ENCODE data around the gene TSKU.

DNA sequence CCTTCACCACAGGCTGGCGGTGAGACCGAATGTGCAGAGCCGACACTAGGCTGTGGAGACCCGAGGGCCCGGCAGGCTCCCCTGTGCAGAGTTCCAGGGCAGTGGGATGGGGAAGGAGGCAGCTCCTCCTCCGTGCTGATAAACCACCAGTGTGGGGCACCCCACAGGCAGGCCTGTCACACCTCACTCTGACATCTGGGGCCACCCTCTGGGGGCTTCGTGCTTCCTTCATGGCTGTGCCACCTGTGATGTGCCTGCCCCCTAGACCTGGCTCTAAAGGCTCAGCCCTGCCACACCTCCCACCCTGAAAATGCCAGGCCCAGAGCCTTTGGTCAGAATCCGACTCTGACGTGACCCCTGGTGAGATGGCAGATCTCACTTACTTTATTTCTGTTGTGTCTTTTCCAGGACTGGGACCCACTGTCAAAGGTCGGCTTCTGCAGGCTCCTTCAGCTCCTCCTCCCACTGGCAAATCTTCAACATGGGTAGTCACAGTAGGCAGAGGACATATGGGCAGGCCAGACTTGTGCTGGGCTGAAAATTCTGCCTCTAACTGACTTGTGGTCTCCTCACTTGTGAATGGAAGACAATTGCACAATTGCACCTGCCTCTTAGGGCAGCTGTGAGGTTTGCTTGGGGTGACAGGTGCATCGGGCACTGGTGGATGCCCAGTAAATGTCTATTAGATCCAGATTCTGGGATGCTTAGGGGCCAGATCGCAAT is 46.2 kb upstream of the TSKU start:
- TF ChIP-seq, protein P1, sequence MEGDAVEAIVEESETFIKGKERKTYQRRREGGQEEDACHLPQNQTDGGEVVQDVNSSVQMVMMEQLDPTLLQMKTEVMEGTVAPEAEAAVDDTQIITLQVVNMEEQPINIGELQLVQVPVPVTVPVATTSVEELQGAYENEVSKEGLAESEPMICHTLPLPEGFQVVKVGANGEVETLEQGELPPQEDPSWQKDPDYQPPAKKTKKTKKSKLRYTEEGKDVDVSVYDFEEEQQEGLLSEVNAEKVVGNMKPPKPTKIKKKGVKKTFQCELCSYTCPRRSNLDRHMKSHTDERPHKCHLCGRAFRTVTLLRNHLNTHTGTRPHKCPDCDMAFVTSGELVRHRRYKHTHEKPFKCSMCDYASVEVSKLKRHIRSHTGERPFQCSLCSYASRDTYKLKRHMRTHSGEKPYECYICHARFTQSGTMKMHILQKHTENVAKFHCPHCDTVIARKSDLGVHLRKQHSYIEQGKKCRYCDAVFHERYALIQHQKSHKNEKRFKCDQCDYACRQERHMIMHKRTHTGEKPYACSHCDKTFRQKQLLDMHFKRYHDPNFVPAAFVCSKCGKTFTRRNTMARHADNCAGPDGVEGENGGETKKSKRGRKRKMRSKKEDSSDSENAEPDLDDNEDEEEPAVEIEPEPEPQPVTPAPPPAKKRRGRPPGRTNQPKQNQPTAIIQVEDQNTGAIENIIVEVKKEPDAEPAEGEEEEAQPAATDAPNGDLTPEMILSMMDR (IDR thresholded peaks at IDR 0.05; ENCODE audit: borderline replicate concordance, extremely low read depth, low read length, poor library complexity, severe bottlenecking): no peak
- no peak for TF ChIP-seq EZH2 (IDR thresholded peaks at IDR 0.05; ENCODE audit: borderline replicate concordance, low read depth, low read length, severe bottlenecking)
